Activated CD8-positive, alpha-beta memory T cell treated with anti-CD3 and anti-CD28 coated beads, Interleukin-2, amount 50 U/mL, for 1 hour (primary cell): ENCODE measurements around the gene PRDX3.
"Not testable (repeated sequence)": the region's sequence is repeated elsewhere in the genome, so short reads cannot be mapped to it uniquely, and the experiment has no call there.

ENCODE experiments used
- DNase-seq: peaks from one replicate; pipeline ENCODE4 v3.0.0-alpha.2; 2020; ENCODE audit errors: extremely low read depth

Gene PRDX3

DNA sequence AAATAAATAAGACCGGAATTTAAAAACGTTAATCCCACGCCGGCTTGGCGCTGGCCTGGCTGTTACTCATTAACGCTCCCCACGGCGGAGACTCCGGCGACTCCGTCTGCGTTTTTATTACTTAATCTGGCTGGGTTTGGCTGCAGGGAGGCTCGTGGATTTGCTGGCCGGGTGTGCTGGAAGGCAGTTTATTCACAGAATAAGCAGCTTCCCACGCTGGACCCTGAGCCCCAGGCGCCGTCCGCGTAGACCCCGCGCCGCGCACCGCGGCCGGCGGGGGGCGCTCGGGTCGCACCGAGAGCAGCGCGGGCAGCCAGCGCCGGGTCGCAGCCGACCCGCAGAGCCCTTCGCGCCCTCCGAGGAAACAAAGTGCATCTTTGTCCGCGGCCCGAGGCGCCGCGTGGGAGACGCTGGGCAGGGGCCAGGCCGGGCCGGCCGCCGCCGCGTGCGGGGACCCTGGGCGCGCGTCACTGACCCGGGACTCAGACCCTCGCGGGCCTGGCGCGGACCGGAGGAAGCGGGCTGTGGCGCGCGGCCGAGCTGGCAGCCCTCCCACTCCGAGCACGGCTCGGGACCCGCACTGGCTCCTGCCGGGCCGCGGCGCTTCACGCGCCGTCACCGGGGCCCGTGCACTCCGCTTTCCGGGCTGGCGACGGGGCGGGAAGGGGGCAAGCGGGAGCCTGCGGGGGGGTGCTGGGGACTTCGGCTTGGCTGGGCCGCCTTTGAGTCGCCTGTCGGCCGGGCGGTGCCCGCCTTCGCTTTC is 28.2 kb upstream of the PRDX3 start:
- DNase-seq = no peak

DNA sequence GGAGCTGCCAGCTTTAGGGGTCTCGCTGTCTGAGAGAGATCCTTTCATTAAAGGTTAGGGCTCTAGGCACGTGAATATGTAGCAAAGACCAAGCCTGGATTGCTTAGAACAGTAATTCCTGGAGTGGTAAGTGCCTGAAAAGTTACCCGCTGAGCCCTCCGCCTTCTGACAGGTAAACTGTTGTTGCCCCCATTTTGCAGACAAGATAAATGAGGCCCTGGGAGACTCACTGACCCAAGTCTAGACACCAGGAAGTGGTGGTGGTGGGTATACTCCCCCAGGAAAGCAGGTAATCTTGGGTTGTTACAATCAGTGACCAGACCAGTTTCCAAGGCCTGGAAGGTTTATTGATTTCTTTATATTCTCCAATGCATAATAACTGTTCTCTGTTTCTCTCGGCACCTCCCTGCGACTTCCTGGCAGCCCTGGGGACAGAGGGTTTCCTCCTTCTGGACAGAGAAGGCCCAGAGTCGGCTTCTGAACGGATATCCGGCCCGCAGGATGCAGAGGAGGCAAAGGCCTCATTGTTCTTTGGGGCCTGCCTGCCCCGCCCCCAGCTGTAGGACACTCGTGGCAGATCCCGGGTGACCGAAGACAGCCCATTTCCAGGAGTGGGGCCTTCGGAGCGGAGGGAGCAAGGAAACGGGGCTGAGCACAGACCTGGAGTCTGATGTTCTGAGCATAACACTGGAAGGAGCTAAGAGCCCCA is 27.4 kb upstream of the PRDX3 start:
- no peak for DNase-seq

DNA sequence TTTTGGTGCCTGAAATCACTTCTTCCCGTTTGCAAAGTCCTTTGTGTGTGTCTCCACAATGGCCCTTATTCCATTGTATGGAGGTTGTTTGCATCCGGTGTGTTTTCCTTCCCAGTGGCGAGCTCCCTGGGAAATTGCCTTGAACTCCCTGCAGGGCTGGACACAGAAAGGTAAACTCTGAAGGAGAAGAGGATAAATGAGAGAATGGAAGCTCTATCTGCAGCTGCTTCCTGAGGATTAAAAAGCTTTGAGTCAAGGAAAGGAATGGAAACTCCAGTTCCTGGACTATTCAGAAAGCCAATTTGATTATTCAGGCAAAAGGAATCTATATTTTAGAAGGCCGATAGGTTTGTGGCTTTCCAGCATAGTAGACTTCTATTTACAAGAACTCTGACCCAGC is 24.4 kb upstream of the PRDX3 start:
- DNase-seq = no peak

DNA sequence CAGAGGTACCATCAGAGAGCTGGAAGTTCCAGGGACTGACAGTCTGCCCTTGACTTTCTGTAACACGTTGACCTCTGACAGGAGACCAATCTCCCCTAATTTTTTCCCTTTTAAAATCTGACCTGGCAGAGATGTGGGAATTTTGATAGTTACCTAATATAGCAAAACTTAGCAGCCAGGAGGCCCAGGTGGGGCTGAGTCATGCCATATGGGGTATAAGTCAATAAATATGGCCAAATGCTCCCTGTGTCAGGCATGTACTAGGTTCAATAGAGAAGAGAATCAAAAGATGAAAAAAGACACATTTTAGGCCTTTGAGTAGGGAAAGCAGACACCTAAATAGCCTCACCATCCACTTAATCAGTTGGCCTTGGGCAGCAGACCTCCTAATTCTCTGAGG is 22.6 kb upstream of the PRDX3 start:
- DNase-seq = no peak

DNA sequence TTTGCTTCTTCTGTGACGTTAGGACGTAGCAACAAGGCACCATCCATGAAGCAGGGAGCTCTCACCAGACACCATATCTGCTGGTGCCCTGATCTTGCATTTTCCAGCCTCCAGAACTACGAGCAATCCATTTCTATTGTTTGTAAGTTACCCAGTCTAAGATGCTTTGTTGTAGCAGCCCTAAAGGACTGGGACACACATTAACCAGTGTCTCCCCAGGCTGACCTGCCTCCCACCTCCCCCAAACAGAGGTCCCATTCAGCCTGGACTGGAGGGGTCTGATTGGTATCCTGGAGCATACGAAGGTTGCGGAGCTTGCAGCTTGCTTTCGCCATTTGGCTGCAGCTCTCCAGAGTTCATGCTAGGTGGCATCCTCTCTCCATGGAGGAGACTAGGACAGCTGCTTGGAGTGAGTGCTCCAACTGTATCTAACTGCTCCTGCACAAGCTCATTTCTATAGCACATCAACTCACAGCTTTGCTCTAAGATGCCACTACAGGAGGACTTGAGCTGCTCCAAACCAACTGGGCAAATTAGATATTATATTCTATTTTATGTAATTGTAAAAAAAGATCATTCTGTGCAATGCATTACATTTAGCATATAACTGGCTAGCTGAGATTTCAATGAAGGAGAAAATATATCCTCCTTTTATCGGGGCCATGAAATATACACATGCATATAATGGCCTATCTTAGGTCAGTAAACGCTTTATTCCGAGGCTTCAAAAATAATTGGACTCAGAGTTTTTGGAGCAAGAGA is 20.8 kb upstream of the PRDX3 start:
- no peak for DNase-seq

DNA sequence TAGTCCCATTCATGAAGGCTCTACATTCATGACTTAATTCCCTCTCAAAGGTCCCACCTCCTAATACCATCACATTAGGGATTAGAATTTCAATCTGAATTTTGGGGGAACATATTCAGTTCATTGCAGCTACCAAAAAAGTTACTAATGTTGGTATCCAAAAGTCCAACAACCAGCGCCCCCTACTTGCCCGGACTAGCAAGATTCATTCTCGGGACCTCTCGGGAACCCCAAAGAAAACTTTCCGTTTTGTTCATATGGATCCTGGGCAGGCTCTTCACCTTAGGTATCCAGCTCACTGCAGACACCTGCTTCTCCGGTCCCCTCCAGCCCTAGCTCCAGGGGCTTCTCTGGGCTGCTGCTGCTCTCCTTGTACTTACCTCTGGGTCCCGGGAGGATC is 19.8 kb upstream of the PRDX3 start:
- DNase-seq = no peak

DNA sequence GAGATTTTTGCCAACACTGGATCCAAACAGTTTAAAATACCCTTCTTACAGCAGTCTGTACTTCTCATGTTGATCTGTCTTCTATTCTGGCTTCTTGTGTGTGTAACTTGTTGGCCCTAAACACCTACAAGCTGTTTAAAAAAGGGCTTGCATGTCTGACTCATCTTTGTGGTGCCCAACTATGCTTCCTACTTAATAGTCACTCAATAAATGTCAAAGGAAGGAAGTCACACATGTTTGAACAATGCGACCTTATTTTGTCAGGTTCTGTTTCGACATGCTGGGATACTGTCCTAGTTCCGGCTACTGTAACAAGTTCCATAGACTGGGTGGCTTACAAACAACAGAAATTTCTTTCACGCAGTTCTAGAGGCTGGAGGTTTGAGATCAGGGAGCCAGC is 19.3 kb upstream of the PRDX3 start:
- DNase-seq = no peak

DNA sequence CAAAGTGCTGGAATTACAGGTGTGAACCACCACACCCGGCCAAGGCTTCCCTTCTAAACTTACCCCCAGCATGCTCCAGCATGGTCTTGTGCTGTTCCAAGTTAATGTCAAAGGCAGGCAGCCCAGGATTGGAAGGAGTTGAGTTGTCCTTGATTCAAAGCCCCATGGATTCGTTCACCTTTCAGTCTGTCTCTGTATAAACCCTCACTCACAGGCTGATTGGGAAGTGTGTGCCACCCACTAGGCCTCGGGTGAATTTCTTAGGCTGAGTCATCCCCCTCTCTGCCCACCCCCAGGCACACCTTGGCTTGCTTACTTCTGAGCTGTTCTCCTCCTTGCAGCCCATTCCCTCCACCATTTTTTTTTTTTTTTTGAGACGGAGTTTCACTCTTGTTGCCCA is 13.3 kb upstream of the PRDX3 start:
- no peak for DNase-seq

DNA sequence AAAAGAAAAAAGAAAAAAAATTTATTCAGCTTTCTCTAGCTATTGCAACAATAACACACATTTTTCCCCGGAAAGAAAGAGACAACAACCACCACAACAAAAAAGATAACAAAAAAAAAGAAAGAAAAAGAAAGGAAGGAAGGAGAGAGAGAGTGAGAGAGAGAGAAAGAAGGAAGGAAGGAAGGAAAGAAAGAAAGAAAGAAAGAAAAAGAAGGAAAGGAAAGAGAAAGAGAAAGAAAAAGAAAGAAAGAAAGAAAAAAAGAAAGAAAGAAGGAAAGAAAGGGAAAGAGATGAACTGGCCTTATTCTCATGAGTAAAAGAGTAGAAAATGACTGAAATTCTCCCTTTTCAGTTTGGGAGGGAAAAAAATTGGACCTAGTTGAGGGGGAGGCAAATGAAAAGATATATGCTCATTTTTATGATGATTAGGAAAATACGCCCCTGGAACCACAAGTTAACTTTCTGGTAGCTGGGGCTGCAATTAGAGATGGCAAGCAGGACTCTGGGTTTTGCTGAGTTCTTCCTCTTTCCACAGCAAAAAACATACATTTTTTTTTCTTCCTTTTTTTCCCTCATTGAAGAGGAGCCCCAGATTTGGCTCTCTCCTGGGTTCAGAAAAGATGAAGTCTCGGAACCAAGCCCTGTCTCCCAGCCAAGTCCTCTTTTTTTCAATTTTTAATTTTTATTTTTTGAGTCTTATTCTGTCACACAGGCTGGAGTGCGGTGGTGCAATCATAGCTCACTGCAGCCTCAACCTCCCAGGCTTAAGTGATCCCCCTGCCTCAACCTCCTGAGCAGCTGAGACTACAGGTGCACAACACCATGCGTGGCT is 12.6 kb upstream of the PRDX3 start:
- DNase-seq = no peak

DNA sequence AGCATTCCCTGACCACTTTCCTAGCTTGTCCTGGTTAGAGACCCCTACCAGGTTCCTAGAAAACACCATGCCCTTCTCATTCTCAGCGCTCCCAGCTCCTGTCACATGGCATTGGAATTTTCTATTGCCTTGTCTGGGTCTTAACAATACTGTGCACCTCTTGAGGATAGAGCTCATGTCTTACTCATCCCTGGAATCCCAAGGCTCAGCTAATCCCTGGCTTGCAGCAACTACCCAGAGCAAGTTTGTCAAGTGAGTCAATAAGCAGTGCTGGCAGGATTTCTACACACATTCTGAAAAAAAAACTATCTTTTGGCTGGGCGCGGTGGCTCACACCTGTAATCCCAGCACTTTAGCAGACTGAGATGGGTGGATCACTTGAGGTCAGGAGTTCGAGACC is 11.7 kb upstream of the PRDX3 start:
- DNase-seq = no peak

DNA sequence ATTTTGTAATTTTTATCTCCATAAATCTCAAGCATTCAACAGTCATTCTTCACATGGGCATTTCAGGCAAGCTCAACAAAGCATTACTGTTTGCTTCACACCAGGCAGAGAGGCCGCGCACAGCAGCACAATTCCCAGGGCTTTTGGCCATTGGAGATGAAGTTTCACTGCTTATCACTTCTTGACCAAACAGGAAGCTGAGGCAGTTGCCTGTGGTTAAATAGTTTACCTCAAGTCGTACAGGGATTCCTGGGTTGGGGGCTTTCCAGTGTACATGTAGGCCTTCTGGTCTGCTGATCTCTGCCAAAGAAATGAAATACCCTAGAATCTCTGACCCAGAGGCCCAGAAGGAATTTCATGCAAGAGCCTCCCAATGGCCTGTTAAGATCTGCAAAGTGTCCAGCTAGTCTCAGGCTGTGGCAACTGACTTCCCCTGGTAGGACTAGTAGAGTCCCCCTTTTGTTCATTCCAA is 11.2 kb upstream of the PRDX3 start:
- no peak for DNase-seq

DNA sequence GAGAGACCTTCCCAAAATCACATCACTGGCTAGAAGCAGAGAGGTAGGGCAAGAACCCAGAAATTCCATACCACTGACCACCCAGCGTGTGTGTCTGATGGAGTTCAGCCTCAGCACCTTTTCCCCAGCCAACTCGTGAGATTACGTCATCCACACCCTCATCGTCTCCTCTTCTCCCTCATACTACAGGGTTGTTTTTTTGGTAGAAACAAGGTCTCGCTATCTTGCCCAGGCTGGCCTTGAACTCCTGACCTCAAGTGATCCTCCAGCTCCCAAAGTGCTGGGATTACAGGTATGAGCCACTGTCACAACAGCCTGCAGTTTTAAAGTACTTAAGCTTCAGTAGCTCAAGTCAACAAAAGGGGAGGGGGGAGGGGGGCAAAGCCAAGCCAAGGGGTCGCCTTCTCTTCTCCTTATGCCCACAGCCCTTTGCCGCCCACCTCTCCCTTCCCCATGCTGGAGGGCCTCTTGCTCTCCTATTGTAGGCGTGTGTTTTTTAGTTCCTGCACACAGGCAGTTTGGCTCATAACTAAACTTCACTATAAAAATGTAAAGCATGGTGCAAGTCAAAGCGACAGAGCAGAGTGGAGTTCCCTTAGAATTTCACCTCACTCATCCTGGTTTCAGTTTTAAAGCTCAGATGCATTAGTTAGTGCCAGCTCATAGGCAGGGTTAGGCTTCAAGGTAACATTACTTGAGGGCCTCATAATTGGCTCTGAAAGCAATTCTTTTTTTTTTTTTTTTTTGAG is 5.2 kb upstream of the PRDX3 start:
- DNase-seq = no peak

DNA sequence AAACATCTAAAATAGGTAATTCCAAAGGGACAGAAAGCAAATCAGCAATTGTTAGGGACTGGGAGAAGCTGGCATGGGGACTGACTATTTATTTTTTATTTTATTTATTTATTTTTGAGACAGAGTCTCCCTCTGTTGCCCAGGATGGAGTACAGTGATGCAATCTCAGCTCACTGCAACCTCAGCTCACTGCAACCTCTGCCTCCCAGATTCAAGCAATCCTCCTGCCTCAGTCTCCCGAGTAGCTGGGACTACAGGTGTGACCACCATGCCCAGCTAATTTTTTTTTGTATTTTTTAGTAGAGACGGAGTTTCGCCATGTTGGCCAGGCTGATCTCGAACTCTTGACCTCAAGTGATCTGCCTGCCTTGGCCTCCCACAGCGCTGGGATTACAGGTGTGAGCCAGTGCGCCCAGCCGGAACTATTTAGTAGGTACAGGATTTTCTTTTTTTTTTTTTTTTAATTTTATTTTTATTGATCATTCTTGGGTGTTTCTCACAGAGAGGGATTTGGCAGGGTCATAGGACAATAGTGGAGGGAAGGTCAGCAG is 2.3 kb upstream of the PRDX3 start:
- not testable (repeated sequence) for DNase-seq

DNA sequence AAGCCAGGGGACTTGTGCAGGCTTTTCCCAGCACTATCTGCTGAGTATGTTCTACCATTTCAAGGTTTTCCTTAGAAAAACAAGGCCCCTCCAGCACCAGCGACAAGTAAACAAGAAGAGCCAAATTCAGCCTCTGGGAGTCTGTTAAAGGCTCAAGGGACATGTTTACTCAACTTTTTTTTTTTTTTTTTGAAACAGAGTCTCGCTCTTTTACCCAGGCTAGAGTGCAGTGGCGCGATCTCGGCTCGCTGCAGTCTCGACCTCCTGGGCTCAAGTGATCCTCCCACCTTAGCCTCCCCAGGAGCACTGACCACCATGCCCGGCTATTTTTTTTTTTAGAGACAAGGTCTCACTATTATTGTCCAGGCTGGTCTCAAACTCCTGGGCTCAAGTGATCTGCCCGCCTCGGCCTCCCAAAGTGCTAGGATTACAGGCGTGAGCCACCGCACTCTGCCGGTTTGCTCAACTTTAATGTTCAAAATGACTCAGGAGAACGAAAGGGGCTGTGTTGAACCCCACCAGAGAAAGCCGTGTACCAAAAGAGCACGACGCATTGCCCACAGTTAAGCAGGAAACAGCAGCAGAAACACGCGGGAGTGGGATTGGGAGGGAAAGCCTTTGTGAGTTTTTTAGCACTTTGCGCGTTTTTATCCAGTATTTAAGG is 772 bp downstream of the PRDX3 start:
- no peak for DNase-seq

DNA sequence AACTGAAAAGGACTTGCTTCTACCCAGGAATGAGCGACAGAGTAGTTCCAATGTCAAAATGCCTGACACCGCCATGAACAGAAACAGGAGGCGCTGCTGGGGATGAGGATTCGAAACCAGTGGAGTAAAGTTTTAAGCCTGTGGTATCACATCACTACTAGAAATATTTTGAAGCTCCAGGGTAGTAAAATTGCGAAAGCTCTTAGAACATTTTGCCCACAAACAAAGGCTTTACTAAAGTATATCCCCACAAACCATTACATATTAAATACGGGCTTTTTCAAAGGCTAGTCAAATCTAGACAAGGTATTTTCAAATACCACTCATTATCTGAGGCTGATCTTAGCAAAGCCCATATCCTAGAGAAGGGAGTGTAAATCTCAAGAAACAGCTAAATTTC is 2.4 kb downstream of the PRDX3 start:
- no peak for DNase-seq

DNA sequence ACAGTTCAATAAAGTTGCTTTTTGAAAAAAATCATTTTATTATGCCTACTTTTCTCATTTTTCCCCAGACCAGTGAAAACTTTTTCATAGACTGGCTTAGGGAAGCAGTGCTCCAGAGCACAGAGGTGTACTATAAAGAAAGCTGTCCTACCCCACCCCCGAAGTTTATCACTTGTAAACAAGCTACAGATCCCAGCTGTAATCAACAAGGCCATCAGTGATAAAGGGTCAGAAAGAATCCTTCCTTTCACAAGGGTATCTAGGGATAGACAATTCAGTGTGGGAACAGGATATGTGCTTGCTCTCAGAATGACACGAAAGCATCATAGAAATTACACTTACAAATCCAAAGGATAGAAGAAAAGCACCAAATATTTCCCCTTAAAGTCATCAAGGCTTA is 4.5 kb downstream of the PRDX3 start:
- DNase-seq = no peak

DNA sequence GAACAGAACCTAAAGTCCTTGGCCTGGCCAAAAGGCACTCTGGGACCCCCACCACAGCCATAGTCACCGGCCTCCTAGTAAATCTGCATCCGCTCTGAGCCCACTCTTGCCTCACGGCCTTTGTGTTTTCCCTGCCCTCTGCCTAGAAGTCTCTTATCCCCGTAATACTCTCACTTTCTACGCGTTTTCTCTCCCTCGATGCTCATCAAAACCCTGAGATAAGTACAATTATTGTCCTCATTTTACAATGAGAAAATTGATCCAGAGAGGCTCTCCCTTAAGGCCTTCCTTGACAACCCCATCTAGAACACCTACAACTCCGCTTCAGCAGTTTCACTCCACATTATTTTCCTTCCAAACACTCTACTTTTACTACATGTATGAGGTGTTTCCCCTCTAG is 11.6 kb downstream of the PRDX3 start:
- DNase-seq = no peak

DNA sequence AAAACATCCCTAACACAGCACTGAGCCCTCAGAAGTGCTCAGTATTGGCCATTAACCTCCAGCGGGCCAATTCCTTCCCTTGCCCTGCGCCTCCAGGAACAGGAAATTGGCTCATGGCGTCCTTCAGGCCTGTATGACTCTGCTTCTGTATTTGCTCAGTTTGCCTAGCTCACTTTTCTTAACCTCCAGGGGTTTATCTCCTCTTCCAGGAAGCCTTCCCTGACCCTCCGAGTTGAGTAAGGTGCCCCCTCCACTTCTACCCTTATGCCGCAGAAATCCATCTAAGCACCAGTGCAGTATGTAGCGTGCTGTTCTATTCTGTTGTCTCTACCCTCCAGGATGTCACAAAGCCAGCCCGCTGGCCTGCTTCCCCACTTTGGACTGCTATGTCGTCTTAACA is 12.0 kb downstream of the PRDX3 start:
- DNase-seq = no peak

DNA sequence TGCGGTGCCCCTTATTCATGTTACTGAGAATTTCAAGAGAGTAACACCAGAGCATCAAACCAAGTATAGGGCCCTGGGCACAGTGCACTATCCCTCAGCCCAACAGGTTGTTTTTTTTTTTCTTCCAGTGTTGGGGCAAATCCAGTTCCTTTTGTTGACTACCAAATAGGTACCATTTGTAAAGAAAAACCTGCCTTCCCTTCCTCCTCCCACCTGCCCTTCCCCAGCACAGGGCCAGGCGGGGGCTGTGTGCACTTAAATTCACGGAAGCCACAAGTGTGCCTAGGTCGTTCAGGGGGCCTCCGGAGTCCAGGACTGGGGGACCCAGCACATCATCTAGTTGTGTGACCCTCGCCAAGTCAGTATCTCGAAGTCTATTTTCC is 12.5 kb downstream of the PRDX3 start:
- no peak for DNase-seq
